Fibroblast of lung (primary cell): ENCODE data around the gene WASHC2A.
"Not testable (repeated sequence)": the region's sequence is repeated elsewhere in the genome, so short reads cannot be mapped to it uniquely, and the experiment has no call there.

Experiments used
- EZH2 ChIP-seq: IDR thresholded peaks from 2 replicates; pipeline ENCODE4 v1.5.1; 2012; ENCODE audit warnings: low read length, control low read depth, mild to moderate bottlenecking; ENCODE audit errors: missing control alignments
- TF ChIP-seq, protein P1 (sequence below), 2 donors: IDR thresholded peaks in 1 of 2; conservative IDR thresholded peaks in 1 of 2; 1 replicate in 1 of 2; 2 replicates in 1 of 2; pipeline ENCODE4 v1.5.1; 2011 to 2012; ENCODE audit warnings: low read length in 2 of 2, control low read depth in 1 of 2, inconsistent platforms in 1 of 2, low read depth in 1 of 2, mild to moderate bottlenecking in 1 of 2

DNA sequence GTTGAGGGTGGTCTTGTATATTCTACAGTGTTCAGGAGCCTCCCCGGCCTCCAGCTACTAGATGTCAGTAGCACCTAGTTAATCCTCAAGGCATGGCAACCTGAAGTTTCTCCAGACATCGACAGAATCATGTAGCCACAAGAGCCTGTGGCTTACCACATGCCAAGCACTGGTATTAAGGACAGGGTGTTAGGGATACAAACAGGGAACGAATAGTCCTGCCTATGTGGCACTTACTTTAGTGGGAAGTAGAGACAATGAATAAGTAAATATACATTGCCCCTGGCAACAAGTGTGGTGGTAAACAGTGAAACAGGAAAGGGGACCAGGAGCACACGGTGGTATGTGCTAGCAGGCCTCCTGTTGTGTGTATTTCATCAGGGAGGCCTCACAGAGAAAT is 32.4 kb upstream of the WASHC2A start:
- TF ChIP-seq, protein P1, sequence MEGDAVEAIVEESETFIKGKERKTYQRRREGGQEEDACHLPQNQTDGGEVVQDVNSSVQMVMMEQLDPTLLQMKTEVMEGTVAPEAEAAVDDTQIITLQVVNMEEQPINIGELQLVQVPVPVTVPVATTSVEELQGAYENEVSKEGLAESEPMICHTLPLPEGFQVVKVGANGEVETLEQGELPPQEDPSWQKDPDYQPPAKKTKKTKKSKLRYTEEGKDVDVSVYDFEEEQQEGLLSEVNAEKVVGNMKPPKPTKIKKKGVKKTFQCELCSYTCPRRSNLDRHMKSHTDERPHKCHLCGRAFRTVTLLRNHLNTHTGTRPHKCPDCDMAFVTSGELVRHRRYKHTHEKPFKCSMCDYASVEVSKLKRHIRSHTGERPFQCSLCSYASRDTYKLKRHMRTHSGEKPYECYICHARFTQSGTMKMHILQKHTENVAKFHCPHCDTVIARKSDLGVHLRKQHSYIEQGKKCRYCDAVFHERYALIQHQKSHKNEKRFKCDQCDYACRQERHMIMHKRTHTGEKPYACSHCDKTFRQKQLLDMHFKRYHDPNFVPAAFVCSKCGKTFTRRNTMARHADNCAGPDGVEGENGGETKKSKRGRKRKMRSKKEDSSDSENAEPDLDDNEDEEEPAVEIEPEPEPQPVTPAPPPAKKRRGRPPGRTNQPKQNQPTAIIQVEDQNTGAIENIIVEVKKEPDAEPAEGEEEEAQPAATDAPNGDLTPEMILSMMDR (conservative IDR thresholded peaks at IDR 0.05 in 1 of 2, IDR thresholded peaks at IDR 0.05 in 1 of 2; ENCODE audit: low read depth in 1 of 2, low read length in 2 of 2) = not testable (repeated sequence)
- TF ChIP-seq EZH2 = not testable (repeated sequence)
